Measurements from ENCODE around the gene RGS7BP. TPM values are rescaled to one million over a fixed set of nuclear protein-coding genes. Genes with fewer than 3 reads are reported as not detected.

The RGS7BP gene
- total and polyA plus RNA-seq, 7 donors = 0.06 to 1.5 (median 0.17) TPM

- Histone ChIP-seq H3K9me3 (no peaks in the 10 kb centered on the region), H3K4me1 (no peaks in the 10 kb centered on the region), H3K27ac (no peak overlapping the region), H3K4me3 (no peak overlapping the region), H3K36me3 (ENCODE audit: insufficient read depth in 1 of 2, low read depth in 1 of 2) (no peaks in the 10 kb centered on the region), H3K27me3 (ENCODE audit: insufficient read depth in 3 of 3, low read length in 2 of 3) (no peaks in the 10 kb centered on the region)
- TF ChIP-seq CTCF (IDR thresholded peaks at IDR 0.05) = no peak
- intact Hi-C loops (cut with DNase I) = no loop called here
- no peak for DNase-seq
- no peak for ATAC-seq
Measured at GRCh38 chr5:64644831-64645230, 139.0 kb downstream of the RGS7BP start.

GRCh38 chr5:64646169-64646568 is 140.4 kb downstream of the RGS7BP start:
- no peak overlapping the region for H3K27ac ChIP-seq
- ATAC-seq (no peak), DNase-seq (no peak)
- intact Hi-C loops (cut with DNase I) = no loop called here
- H3K36me3 ChIP-seq (ENCODE audit: insufficient read depth in 1 of 2, low read depth in 1 of 2) = no peaks in the 10 kb centered on the region
- WGBS, 3 donors = 74 to 76% (median 76%) methylated on average over 3 of the region's 3 CpGs
- no peak for TF ChIP-seq CTCF (IDR thresholded peaks at IDR 0.05)
- no peaks in the 10 kb centered on the region for H3K4me1 ChIP-seq
- H3K4me3 ChIP-seq = no peak overlapping the region
- H3K27me3 ChIP-seq (ENCODE audit: insufficient read depth in 3 of 3, low read length in 2 of 3) = no peaks in the 10 kb centered on the region
- H3K9me3 ChIP-seq = no peaks in the 10 kb centered on the region

GRCh38 chr5:64649512-64649911 is 143.7 kb downstream of the RGS7BP start:
- intact Hi-C loops (cut with DNase I) = no loop called here
- no peak overlapping the region for H3K27ac ChIP-seq
- no peaks in the 10 kb centered on the region for H3K4me1 ChIP-seq
- 56 to 66% (median 60%) methylated on average over 2 of the region's 2 CpGs for WGBS, 3 donors
- no peak for ATAC-seq
- H3K4me3 ChIP-seq = no peak overlapping the region
- no peak for DNase-seq
- no peaks in the 10 kb centered on the region for H3K9me3 ChIP-seq
- H3K36me3 ChIP-seq (ENCODE audit: insufficient read depth in 1 of 2, low read depth in 1 of 2) = no peaks in the 10 kb centered on the region
- TF ChIP-seq CTCF (IDR thresholded peaks at IDR 0.05) = no peak
- H3K27me3 ChIP-seq (ENCODE audit: insufficient read depth in 3 of 3, low read length in 2 of 3) = no peaks in the 10 kb centered on the region

GRCh38 chr5:64653766-64654560 is 148.1 kb downstream of the RGS7BP start:
- DNase-seq (no peak), ATAC-seq (no peak)
- no peak overlapping the region for H3K27ac ChIP-seq
- H3K36me3 ChIP-seq (ENCODE audit: insufficient read depth in 1 of 2, low read depth in 1 of 2) = no peaks in the 10 kb centered on the region
- H3K9me3 ChIP-seq = no peaks in the 10 kb centered on the region
- intact Hi-C loops (cut with DNase I) = no loop called here
- H3K27me3 ChIP-seq (ENCODE audit: insufficient read depth in 3 of 3, low read length in 2 of 3) = no peaks in the 10 kb centered on the region
- WGBS, 3 donors = 81 to 85% (median 82%) methylated on average over 3 of the region's 3 CpGs
- no peaks in the 10 kb centered on the region for H3K4me1 ChIP-seq
- no peak overlapping the region for H3K4me3 ChIP-seq
- TF ChIP-seq CTCF (IDR thresholded peaks at IDR 0.05) = no peak

GRCh38 chr5:64654561-64654938 is 148.7 kb downstream of the RGS7BP start:
- Histone ChIP-seq H3K27ac (no peak overlapping the region), H3K4me1 (no peaks in the 10 kb centered on the region), H3K4me3 (no peak overlapping the region), H3K36me3 (ENCODE audit: insufficient read depth in 1 of 2, low read depth in 1 of 2) (no peaks in the 10 kb centered on the region), H3K27me3 (ENCODE audit: insufficient read depth in 3 of 3, low read length in 2 of 3) (no peaks in the 10 kb centered on the region), H3K9me3 (no peaks in the 10 kb centered on the region)
- 73 to 89% (median 86%) methylated on average over 2 of the region's 2 CpGs for WGBS, 3 donors
- intact Hi-C loops (cut with DNase I) = no loop called here
- no peak for TF ChIP-seq CTCF (IDR thresholded peaks at IDR 0.05)
- no peak for ATAC-seq
- DNase-seq = no peak

All from psoas muscle (tissue), 8 donors.